Transverse colon (tissue), 4 donors: ENCODE measurements around the gene KIAA0586. TPM values are rescaled to one million over a fixed set of nuclear protein-coding genes. Genes with fewer than 3 reads are reported as not detected.

Experiments used
- DNase-seq: peaks from one replicate; pipeline ENCODE4 v3.0.0-alpha.2; 2019
- H3K27ac ChIP-seq, 4 donors: fragments of 200-600 bp; sonication (generic); 2 replicates each; pipeline ENCODE4 v1.5.1; 2016 to 2018; ENCODE audit warnings: inconsistent platforms in 4 of 4
- H3K27me3 ChIP-seq: fragments of 200-600 bp; sonication (generic); 2 replicates; pipeline ENCODE4 v1.5.1; 2017; ENCODE audit warnings: inconsistent platforms
- H3K36me3 ChIP-seq, 4 donors: fragments of 200-600 bp; sonication (generic); 2 replicates each; pipeline ENCODE4 v1.5.1; 2017 to 2019; ENCODE audit warnings: inconsistent platforms in 4 of 4
- H3K4me1 ChIP-seq, 4 donors: fragments of 200-600 bp; sonication (generic); 2 replicates each; pipeline ENCODE4 v1.5.1; 2017 to 2020; ENCODE audit warnings: inconsistent platforms in 4 of 4
- H3K4me3 ChIP-seq, 4 donors: fragments of 200-600 bp; sonication (generic); 1 replicate in 1 of 4; 2 replicates in 3 of 4; pipeline versions ENCODE4 v1.5.1 to v1.6.1; 2017 to 2019; ENCODE audit warnings: inconsistent platforms in 4 of 4
- H3K9me3 ChIP-seq, 2 donors: fragments of 200-600 bp; sonication (generic); 2 replicates each; pipeline ENCODE4 v1.5.1; 2017 to 2019; ENCODE audit warnings: inconsistent platforms in 2 of 2
- CTCF ChIP-seq, 5 experiments: fragments of 200-600 bp in 3 of 5; fragments of 450-650 bp in 2 of 5; sonication (generic) in 3 of 5; IDR thresholded peaks; 1 replicate in 2 of 5; 2 replicates in 3 of 5; pipeline ENCODE4 v1.5.1; 2016 to 2017; ENCODE audit warnings: antibody characterized with exemption in 5 of 5, inconsistent platforms in 3 of 5, mild to moderate bottlenecking in 2 of 5, moderate library complexity in 1 of 5
- EP300 ChIP-seq: sonication (generic); formaldehyde crosslinking; IDR thresholded peaks from one replicate; pipeline ENCODE4 v1.6.1; 2017; ENCODE audit warnings: antibody characterized with exemption, low read depth
- POLR2A ChIP-seq: fragments of 450-650 bp; IDR thresholded peaks from one replicate; pipeline ENCODE4 v1.6.1; 2016; ENCODE audit warnings: antibody characterized with exemption, mild to moderate bottlenecking, moderate library complexity
- POLR2AphosphoS5 ChIP-seq, 3 donors: sonication (generic); formaldehyde crosslinking; IDR thresholded peaks; one replicate each; pipeline ENCODE4 v1.6.1; 2016; ENCODE audit warnings: antibody characterized with exemption in 3 of 3
- WGBS, 2 donors: methylation state at CpG; one replicate each; pipeline ENCODE4 v1.1.5; 2018; ENCODE audit warnings: low coverage in 1 of 2; 5-methylcytosine and 5-hydroxymethylcytosine counted together
- in situ Hi-C, 4 donors: fragments of 200-750 bp; cut with MboI; loops; one replicate each; pipeline versions ENCODE4 v1.15.0 to v1.15.1; 2017; ENCODE audit warnings: low sequenced_read_pairs in 3 of 4, low pct_ligation_motif_present in 1 of 4, low pct_unique_long_range_greater_than_20kb in 1 of 4
- intact Hi-C: fragments of 100-400 bp; cut with DNase I; formaldehyde crosslinking; loops from one replicate; pipeline ENCODE4 v1.15.1; 2023; ENCODE audit warnings: low total_unique reads
- total RNA-seq, 4 donors: library from RNA; depleted of rRNA; stranded (reverse); fragments of >200 nt; gene quantifications; one replicate each; pipeline ENCODE4 v1.1.0, GENCODE V29; 2016

KIAA0586 gene
- total RNA-seq, 4 donors from 2014 or later, result 9.4 to 17.8 (median 12.5) TPM

- no peak overlapping the region for H3K4me3 ChIP-seq
- TF ChIP-seq EP300 (no peak), CTCF (IDR thresholded peaks at IDR 0.05) (no peak), POLR2AphosphoS5 (IDR thresholded peaks at IDR 0.05) (no peak), POLR2A (no peak)
- no peaks in the 10 kb centered on the region for H3K4me1 ChIP-seq
- intact Hi-C loops (no loop called here), in situ Hi-C loops (no loop called here)
- H3K36me3 ChIP-seq, result no peaks in the 10 kb centered on the region
- no peak overlapping the region for H3K27ac ChIP-seq
- no peak for DNase-seq
- WGBS, 2 donors, result 86 to 97% methylated on average over 5 to 10 of the region's 10 CpGs
- H3K9me3 ChIP-seq, result no peaks in the 10 kb centered on the region
- no peaks in the 10 kb centered on the region for H3K27me3 ChIP-seq
Observed at GRCh38 chr14:58547649-58548048, 120.1 kb downstream of the KIAA0586 start.

- no peaks in the 10 kb centered on the region for H3K4me1 ChIP-seq
- DNase-seq, result no peak
- intact Hi-C loops (no loop called here), in situ Hi-C loops (no loop called here)
- no peaks in the 10 kb centered on the region for H3K9me3 ChIP-seq
- no peak for TF ChIP-seq POLR2A
- TF ChIP-seq POLR2AphosphoS5 (IDR thresholded peaks at IDR 0.05), result no peak
- TF ChIP-seq CTCF (IDR thresholded peaks at IDR 0.05), result no peak
- TF ChIP-seq EP300, result no peak
- H3K4me3 ChIP-seq, result no peak overlapping the region
- H3K27me3 ChIP-seq, result no peaks in the 10 kb centered on the region
- WGBS, 2 donors, result 25 to 38% methylated on average over 1 of the region's 1 CpG
- H3K27ac ChIP-seq, result no peak overlapping the region
- no peaks in the 10 kb centered on the region for H3K36me3 ChIP-seq
Observed at GRCh38 chr14:58549105-58549757, 121.7 kb downstream of the KIAA0586 start.

- Histone ChIP-seq H3K4me3 (no peak overlapping the region), H3K4me1 (no peaks in the 10 kb centered on the region), H3K9me3 (no peaks in the 10 kb centered on the region), H3K27me3 (no peaks in the 10 kb centered on the region), H3K36me3 (no peaks in the 10 kb centered on the region), H3K27ac (no peak overlapping the region)
- TF ChIP-seq POLR2AphosphoS5 (IDR thresholded peaks at IDR 0.05) (no peak), EP300 (no peak), POLR2A (no peak), CTCF (IDR thresholded peaks at IDR 0.05) (no peak)
- in situ Hi-C loops (no loop called here), intact Hi-C loops (no loop called here)
- no peak for DNase-seq
- 97 to 100% methylated on average over 2 to 3 of the region's 3 CpGs for WGBS, 2 donors
Observed at GRCh38 chr14:58553959-58554358, 126.4 kb downstream of the KIAA0586 start.

- in situ Hi-C loops, result no loop called here
- no peak overlapping the region for H3K27ac ChIP-seq
- no peaks in the 10 kb centered on the region for H3K27me3 ChIP-seq
- H3K4me1 ChIP-seq, result peaks cover 0 to 2% (median 0%) of the 10 kb centered on the region in 4 donors
- intact Hi-C loops, result no loop called here
- no peak for DNase-seq
- H3K36me3 ChIP-seq, result no peaks in the 10 kb centered on the region
- no peak for TF ChIP-seq CTCF (IDR thresholded peaks at IDR 0.05)
- TF ChIP-seq POLR2AphosphoS5 (IDR thresholded peaks at IDR 0.05), result no peak
- no peak for TF ChIP-seq EP300
- no peak for TF ChIP-seq POLR2A
- no peak overlapping the region for H3K4me3 ChIP-seq
- no peaks in the 10 kb centered on the region for H3K9me3 ChIP-seq
Observed at GRCh38 chr14:58555647-58556046, 128.1 kb downstream of the KIAA0586 start.
